NT2/D1 (cell line): ENCODE data around the gene CD53.

Source experiments
- SUZ12 ChIP-seq: IDR thresholded peaks from 2 replicates; pipeline ENCODE4 v1.6.1; 2011; ENCODE audit not compliant: insufficient read length, insufficient read depth; ENCODE audit errors: extremely low read depth
- YY1 ChIP-seq: IDR thresholded peaks from 2 replicates; pipeline ENCODE4 v1.6.1; 2011; ENCODE audit not compliant: insufficient read length, insufficient read depth

DNA sequence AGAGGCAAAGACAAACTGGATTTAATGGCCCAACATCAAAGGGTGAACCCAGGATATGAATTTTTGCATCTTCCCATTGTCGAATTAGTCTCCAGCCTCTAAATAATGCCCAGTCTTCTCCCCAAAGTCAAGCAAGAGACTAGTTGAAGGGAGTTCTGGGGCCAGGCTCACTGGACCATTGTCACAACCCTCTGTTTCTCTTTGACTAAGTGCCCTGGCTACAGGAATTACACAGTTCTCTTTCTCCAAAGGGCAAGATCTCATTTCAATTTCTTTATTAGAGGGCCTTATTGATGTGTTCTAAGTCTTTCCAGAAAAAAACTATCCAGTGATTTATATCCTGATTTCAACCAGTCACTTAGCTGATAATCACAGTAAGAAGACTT, 26.5 kb downstream of the CD53 start:
- TF ChIP-seq YY1 (no peak), SUZ12 (no peak)
